Esophagus muscularis mucosa (tissue), 4 donors: Measurements from ENCODE around the gene VAMP1. TPM values are rescaled to one million over a fixed set of nuclear protein-coding genes. Genes with fewer than 3 reads are reported as not detected.
A peak's percentile ranks its signal among the peaks of the same experiment; 100 is the strongest.

Experiments
- DNase-seq: peaks from one replicate; pipeline ENCODE4 v3.0.0-alpha.2; 2017; ENCODE audit errors: extremely low spot score
- H3K27ac ChIP-seq, 4 donors: fragments of 200-600 bp; sonication (generic); replicated peaks in 1 of 4; 1 replicate in 3 of 4; 2 replicates in 1 of 4; pipeline ENCODE4 v1.5.1; 2016 to 2019; ENCODE audit warnings: mild to moderate bottlenecking in 1 of 4
- H3K27me3 ChIP-seq, 4 donors: fragments of 200-600 bp; sonication (generic); one replicate each; pipeline versions ENCODE4 v1.5.1 to v1.6.0; 2016 to 2019
- H3K36me3 ChIP-seq, 4 donors: fragments of 200-600 bp; sonication (generic); one replicate each; pipeline ENCODE4 v1.5.1; 2016 to 2019
- H3K4me1 ChIP-seq, 4 donors: fragments of 200-600 bp; sonication (generic); one replicate each; pipeline ENCODE4 v1.5.1; 2016 to 2019
- H3K4me3 ChIP-seq, 4 donors: fragments of 200-600 bp; sonication (generic); 1 replicate in 2 of 4; 2 replicates in 2 of 4; pipeline ENCODE4 v1.5.1; 2016 to 2019; ENCODE audit warnings: mild to moderate bottlenecking in 4 of 4, moderate library complexity in 1 of 4
- H3K9me3 ChIP-seq, 4 donors: fragments of 200-600 bp; sonication (generic); 1 replicate in 3 of 4; 2 replicates in 1 of 4; pipeline ENCODE4 v1.5.1; 2016 to 2019
- EP300 ChIP-seq: sonication (generic); formaldehyde crosslinking; IDR thresholded peaks from one replicate; pipeline ENCODE4 v1.6.1; 2017; ENCODE audit warnings: antibody characterized with exemption
- POLR2A ChIP-seq: fragments of 450-650 bp; IDR thresholded peaks from one replicate; pipeline ENCODE4 v1.6.1; 2017; ENCODE audit warnings: antibody characterized with exemption, moderate library complexity, mild to moderate bottlenecking, low read depth
- POLR2AphosphoS5 ChIP-seq, 2 donors: sonication (generic); formaldehyde crosslinking; IDR thresholded peaks; one replicate each; pipeline ENCODE4 v1.6.1; 2017; ENCODE audit warnings: antibody characterized with exemption in 2 of 2
- WGBS: methylation state at CpG from one replicate; pipeline ENCODE4 v1.1.5; 2018; 5-methylcytosine and 5-hydroxymethylcytosine counted together
- intact Hi-C: fragments of 100-400 bp; cut with DNase I; formaldehyde crosslinking; loops from one replicate; pipeline ENCODE4 v1.15.1; 2023
- total RNA-seq, 4 donors: library from RNA; depleted of rRNA; stranded (reverse); fragments of >200 nt; gene quantifications; one replicate each; pipeline versions ENCODE4 v1.1.0 to v1.2.1, GENCODE V29; 2016
- TF ChIP-seq, protein P1 (sequence below), 3 experiments: fragments of 200-600 bp in 2 of 3; fragments of 450-650 bp in 1 of 3; sonication (generic) in 2 of 3; IDR thresholded peaks; one replicate each; pipeline ENCODE4 v1.5.1; 2017 to 2019; ENCODE audit warnings: antibody characterized with exemption in 3 of 3, mild to moderate bottlenecking in 2 of 3, moderate library complexity in 1 of 3

Gene VAMP1
- total RNA-seq, 4 donors from 2014 or later, result 4.5 to 8.7 (median 6.7) TPM

DNA sequence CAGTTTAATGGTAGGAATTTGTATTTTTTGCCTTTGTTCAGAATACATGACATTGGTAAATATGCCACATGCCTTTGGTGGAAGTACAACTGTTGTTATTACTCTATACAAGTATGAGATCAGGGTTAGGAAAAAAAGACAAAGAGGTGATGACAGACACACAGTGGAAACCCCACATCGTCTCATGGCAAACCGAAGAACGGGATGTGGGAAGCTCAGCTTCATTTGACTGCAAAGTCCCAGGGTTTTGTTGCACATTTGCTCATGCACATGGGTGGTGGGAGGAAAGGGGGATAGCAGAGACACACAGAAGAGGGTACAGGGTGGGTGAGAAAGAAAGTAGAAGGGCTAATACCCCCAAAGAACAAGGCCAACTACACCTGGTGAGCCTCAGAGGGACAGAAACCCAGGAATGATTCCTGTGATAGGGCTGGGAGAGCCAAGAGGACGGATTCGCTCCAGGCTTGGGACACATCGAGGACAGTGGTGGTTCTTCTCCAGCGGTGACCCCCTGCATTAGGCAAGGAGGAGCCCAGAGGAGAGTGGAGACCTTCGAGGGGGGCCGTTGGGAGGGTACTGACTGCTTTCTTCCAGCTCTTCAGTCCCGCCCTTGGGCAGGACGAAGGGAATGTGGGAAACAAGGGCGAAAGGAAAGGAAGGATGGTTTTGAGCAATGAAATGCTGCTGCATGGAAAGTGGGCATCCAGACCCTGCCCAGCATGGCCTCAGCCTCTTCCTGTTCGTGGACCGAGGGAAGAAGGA lies 8.1 kb downstream of the VAMP1 start:
- no peak for DNase-seq
- Histone ChIP-seq H3K27ac (peak overlapping the region; percentile 28 to 57 (median 44)), H3K27me3 (no peaks in the 10 kb centered on the region), H3K4me3 (no peak overlapping the region), H3K9me3 (no peaks in the 10 kb centered on the region), H3K4me1 (peaks cover 16 to 45% (median 34%) of the 10 kb centered on the region in 4 donors), H3K36me3 (peaks cover 50 to 91% (median 87%) of the 10 kb centered on the region in 4 donors)
- TF ChIP-seq EP300 (no peak), POLR2A (no peak), POLR2AphosphoS5 (IDR thresholded peaks at IDR 0.05) (no peak)
- TF ChIP-seq, protein P1, sequence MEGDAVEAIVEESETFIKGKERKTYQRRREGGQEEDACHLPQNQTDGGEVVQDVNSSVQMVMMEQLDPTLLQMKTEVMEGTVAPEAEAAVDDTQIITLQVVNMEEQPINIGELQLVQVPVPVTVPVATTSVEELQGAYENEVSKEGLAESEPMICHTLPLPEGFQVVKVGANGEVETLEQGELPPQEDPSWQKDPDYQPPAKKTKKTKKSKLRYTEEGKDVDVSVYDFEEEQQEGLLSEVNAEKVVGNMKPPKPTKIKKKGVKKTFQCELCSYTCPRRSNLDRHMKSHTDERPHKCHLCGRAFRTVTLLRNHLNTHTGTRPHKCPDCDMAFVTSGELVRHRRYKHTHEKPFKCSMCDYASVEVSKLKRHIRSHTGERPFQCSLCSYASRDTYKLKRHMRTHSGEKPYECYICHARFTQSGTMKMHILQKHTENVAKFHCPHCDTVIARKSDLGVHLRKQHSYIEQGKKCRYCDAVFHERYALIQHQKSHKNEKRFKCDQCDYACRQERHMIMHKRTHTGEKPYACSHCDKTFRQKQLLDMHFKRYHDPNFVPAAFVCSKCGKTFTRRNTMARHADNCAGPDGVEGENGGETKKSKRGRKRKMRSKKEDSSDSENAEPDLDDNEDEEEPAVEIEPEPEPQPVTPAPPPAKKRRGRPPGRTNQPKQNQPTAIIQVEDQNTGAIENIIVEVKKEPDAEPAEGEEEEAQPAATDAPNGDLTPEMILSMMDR (IDR thresholded peaks at IDR 0.05), result no peak
- intact Hi-C loops, result loop anchor here (5.0 kb wide), 1 partner anchor 135 kb away; no protein-coding TSS in a partner anchor
- WGBS, result 81% methylated on average over 14 of the region's 14 CpGs

DNA sequence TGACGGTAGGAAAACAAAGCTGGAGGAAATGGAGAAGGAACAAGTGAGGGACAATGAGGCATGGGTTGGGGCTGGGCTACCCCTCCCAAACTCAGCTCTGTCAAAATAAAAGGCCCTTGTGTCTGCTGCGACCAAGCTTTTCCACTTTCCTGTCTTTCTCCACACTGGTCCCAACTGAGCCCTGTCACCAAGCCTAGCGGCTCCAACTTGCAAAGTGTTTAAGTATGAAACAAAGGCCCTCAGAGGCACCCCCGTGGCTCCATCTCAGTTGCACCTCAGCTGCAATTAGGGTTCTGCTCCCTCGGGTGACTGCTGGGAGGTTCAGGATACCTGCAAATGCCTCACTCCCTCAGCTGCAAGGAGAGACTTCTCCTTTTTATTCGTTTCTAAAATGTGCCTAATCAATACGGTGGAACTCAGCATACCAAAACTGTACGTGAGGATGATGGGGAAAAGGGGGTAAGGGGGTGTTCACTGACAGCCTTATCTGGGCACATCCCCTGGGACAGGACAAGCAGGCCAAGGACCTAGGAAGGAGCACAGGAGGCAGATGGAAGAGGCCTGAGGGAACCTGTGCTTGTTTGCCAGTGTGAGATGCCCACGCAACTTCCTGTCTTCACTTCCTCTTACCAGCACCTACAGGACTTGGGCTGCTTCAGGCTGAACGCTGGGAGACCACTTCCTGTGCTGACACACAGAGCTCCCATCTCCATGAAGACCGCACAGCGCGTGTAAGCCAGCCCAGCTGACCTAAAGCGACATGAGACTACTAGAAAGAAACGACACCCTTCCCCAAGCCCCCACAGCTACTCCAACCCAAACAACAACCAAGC lies 8.9 kb downstream of the VAMP1 start:
- H3K36me3 ChIP-seq, result peaks cover 53 to 97% (median 93%) of the 10 kb centered on the region in 4 donors

DNA sequence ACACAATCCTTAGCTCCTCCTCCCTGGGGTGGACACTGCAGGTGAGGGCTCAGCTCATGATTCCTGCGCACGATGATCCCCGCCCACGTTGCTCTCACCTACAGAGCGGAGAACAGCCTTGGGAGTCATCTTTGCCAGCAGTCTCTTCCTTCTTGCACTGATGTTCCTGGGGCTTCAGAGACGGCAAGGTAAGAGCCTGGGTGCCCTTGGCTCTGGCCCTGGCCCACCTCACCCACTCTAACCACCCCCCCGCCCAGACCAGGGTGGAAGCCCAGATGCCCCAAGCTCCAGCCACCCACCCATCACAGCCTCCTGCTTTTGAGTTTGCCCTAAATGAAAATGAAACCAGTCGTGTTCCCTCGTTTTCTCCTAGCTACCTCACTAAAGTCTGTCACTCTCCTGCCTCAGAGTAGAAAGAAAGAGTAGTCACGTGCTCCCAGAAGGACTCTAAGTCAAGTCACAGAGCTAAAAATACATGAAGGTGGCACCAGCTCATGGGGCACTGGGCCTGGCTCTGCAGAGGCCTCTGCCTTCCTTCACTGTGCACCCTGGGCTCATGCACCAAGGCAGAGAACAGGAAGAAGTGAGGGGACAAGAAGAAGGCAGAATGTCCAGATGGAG lies 9.6 kb downstream of the VAMP1 start:
- Histone ChIP-seq H3K4me3 (no peak overlapping the region), H3K36me3 (peaks cover 53 to 93% (median 91%) of the 10 kb centered on the region in 4 donors), H3K9me3 (no peaks in the 10 kb centered on the region), H3K27me3 (no peaks in the 10 kb centered on the region), H3K27ac (peak overlapping the region; percentile 28 to 57 (median 46)), H3K4me1 (peaks cover 16 to 35% (median 28%) of the 10 kb centered on the region in 4 donors)
- DNase-seq, result no peak
- WGBS, result 81% methylated on average over 10 of the region's 10 CpGs
- intact Hi-C loops, result loop anchor here (5.0 kb wide), 1 partner anchor 134 kb away; no protein-coding TSS in a partner anchor
- TF ChIP-seq EP300 (no peak), POLR2A (no peak), POLR2AphosphoS5 (IDR thresholded peaks at IDR 0.05) (no peak)
- TF ChIP-seq, protein P1 (IDR thresholded peaks at IDR 0.05), result no peak

More for the DNA sequence above, 8.9 kb downstream of the VAMP1 start:
- TF ChIP-seq EP300 (no peak), POLR2AphosphoS5 (IDR thresholded peaks at IDR 0.05) (no peak), POLR2A (no peak)
- TF ChIP-seq, protein P1 (IDR thresholded peaks at IDR 0.05), result no peak
- Histone ChIP-seq H3K27ac (peak overlapping the region; percentile 28 to 57 (median 46)), H3K4me1 (peaks cover 16 to 37% (median 31%) of the 10 kb centered on the region in 4 donors), H3K27me3 (no peaks in the 10 kb centered on the region), H3K4me3 (no peak overlapping the region), H3K9me3 (no peaks in the 10 kb centered on the region)
- no peak for DNase-seq
- intact Hi-C loops, result loop anchor here (5.0 kb wide), 1 partner anchor 134 kb away; no protein-coding TSS in a partner anchor
- 63% methylated on average over 15 of the region's 15 CpGs for WGBS

GRCh38 chr12:6459004-6459337 lies 11.5 kb downstream of the VAMP1 start:
- WGBS, result 96% methylated on average over 2 of the region's 2 CpGs
- no peaks in the 10 kb centered on the region for H3K9me3 ChIP-seq
- no peak overlapping the region for H3K27ac ChIP-seq
- no peak overlapping the region for H3K4me3 ChIP-seq
- peaks cover 15 to 34% (median 23%) of the 10 kb centered on the region in 4 donors for H3K4me1 ChIP-seq
- no peak for TF ChIP-seq POLR2A
- TF ChIP-seq EP300, result no peak
- no peak for TF ChIP-seq POLR2AphosphoS5 (IDR thresholded peaks at IDR 0.05)
- TF ChIP-seq, protein P1 (IDR thresholded peaks at IDR 0.05), result no peak
- peaks cover 42 to 91% (median 88%) of the 10 kb centered on the region in 4 donors for H3K36me3 ChIP-seq
- no peak for DNase-seq
- intact Hi-C loops, result no loop called here
- no peaks in the 10 kb centered on the region for H3K27me3 ChIP-seq
